Activated T-helper 9 cell treated with anti-CD3 and anti-CD28 coated beads, Interleukin-2, amount 50 U/mL, for 16 hours (primary cell): ENCODE data around the gene PHACTR1.
"Not testable (repeated sequence)": the region's sequence is repeated elsewhere in the genome, so short reads cannot be mapped to it uniquely, and the experiment has no call there.

Source experiments
- DNase-seq: peaks from one replicate; pipeline ENCODE4 v3.0.0-alpha.2; 2020; ENCODE audit warnings: low read depth

PHACTR1 gene

GRCh38 chr6:13113981-13114593 is 397.5 kb downstream of the PHACTR1 start:
- DNase-seq: no peak

GRCh38 chr6:13116155-13116554 is 399.6 kb downstream of the PHACTR1 start:
- DNase-seq: no peak

- DNase-seq: no peak
These were observed 401.0 kb downstream of the PHACTR1 start for GRCh38 chr6:13117570-13117969.

- DNase-seq: no peak
These were observed 403.0 kb downstream of the PHACTR1 start for GRCh38 chr6:13119549-13119948.

DNA sequence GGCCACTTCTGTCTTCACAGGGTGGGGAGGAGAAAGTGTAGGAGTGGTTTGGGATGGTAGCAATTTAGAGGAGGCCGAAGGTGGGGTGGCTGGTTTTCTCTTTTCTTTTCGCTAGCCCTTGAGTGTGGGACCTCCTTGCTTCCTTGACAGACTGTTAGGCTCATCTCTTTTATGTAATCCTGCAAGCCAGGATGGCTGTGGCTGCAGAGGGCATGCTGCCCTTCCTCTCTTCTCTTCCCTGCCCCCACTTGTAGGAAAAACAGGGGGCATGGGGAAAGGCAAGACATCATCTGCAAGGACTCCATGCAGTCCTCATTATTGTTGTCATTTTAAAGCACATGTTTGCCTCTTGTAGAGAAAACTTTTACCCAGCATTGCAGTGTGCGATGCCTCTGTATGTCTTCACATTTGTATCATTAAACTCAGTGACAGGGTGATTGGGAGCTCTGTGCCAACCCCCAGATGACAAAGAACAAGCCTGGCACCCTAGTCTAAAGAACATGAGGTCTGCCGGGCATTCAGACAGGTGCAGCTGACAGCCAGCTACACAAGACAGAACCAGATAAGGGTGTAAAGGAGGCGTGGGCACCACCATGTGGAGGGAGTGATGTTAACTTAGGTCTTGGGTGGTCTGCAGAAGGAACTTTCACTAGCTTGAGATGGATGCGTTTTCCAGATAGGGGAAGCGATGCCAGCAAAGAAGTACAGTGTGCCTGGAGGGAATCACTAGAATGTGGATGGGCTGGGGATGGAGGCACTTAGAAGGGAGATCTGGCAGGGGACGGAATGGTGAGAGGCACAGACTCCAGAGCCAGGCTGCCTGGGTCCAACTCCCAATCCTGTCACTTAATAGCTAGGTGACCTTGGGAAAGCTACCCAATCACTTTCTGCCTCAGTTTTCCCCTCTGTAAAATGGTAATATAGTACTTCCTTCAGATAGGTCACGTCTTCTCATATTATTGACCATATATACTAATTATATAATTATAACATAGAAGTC is 404.2 kb downstream of the PHACTR1 start:
- no peak for DNase-seq

DNA sequence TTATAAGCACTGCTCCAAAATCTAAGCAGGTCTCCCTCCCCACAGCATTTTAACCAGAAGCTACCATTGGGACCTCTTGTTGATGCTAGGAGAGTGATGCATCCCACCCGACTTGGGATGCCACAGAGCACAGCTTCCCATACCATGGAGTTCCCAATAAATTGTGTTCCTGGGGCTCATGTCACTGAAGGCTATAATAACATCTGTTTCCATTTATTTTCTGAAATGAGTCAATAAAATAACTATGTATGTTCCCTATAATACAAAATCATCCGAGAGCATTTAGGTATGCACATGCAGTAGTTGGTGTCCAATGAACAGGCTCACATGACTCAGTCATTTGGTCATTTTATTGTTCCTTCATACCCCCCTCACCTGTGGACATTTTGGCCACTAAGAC is 407.6 kb downstream of the PHACTR1 start:
- DNase-seq: no peak

DNA sequence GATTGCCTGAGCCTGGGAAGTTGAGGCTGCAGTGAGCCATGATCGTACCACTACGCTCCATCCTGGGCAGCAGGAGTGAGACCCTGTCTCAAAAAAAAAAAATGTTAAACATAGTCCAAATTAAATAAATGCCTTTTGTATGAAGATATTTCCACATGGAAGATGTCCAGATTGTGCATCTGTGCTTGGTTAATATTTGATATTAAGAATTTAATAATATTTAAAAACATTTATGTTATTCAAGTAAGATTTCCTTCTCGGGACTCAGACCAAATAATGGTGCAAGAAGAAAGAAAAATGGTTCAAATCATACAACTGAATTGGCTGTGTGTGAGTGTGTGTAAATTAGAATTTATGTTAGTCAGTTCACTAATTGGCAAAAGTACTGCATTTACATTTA is 409.3 kb downstream of the PHACTR1 start:
- DNase-seq: no peak

- DNase-seq: no peak
These were observed 415.5 kb downstream of the PHACTR1 start for GRCh38 chr6:13131935-13132661.

DNA sequence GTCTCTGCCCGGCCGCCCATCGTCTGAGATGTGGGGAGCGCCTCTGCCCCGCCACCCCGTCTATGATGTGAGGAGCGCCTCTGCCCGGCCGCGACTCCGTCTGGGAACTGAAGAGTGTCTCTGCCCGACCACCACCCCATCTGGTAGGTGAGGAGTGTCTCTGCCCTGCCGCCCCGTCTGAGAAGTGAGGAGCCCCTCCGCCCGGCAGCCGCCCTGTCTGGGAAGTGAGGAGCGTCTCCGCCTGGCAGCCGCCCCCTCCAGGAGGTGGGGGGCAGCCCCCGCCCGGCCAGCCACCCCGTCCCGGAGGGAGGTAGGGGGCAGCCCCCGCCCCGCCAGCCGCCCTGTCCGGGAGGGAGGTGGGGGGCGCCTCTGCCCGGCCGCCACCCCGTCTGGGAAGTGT is 417.3 kb downstream of the PHACTR1 start:
- DNase-seq: not testable (repeated sequence)

- DNase-seq: no peak
These were observed 418.6 kb downstream of the PHACTR1 start for GRCh38 chr6:13135152-13135551.

GRCh38 chr6:13139119-13139518 is 422.6 kb downstream of the PHACTR1 start:
- no peak for DNase-seq

GRCh38 chr6:13140980-13141379 is 424.4 kb downstream of the PHACTR1 start:
- no peak for DNase-seq

DNA sequence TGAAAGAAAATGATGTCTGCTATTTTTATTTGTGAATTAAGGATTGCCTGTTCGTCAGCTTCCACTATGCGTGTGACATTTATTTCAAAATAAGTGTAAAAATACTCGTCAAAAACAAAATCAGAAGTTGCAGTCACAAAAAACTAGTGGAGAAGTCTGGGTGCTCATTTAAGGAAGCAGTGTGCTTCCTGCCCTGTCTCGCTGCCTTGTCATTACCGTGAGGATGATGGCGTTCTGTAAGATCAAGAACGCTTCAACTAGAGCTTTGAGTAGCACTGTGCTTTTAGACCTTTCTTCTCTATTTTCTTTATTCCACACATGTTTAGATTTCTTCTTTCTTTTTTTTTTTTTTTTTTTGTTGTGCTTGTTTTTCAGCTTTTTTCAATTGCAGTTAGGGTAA is 424.8 kb downstream of the PHACTR1 start:
- no peak for DNase-seq

- DNase-seq: no peak
These were observed 426.0 kb downstream of the PHACTR1 start for GRCh38 chr6:13142611-13143010.

- no peak for DNase-seq
These were observed 429.9 kb downstream of the PHACTR1 start for GRCh38 chr6:13146442-13146841.

GRCh38 chr6:13147376-13147775 is 430.8 kb downstream of the PHACTR1 start:
- DNase-seq: no peak

DNA sequence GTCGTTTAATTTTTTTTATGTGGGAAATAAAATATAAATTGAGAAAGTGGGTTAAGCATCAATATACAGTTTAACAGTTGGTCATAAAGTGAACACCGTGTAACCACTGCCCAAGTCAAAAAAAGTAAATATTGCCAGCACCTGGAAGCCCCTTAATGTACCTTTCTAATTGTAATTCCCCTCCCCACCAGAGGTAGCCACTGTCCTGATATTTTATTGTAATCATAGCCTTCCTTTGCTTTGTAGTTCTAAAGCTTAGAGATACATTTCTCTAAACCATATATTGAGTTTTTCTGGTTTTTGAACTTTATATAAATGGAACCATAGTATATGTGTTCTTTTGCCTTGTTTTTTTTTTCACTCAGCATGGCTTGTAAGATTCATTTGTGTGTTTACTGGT is 431.2 kb downstream of the PHACTR1 start:
- no peak for DNase-seq

DNA sequence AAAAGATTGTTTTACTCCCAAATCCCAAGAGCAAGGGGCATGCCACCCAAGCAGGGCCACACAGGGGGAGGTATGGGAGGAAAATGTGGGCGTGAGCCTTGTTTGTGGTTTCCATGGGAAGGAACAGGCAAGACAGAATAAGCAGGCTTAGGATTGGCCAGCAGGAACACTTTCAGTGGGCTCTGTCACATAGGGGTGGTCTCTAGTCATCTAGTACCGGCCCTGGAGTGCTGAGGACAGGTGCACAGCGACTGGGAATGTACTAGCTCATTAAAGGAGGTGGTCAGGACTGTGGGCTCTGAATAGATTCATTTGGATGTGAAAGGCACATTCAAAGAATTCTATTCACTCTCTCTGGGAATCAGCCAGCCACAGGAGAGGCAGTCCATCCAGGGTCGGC is 436.2 kb downstream of the PHACTR1 start:
- DNase-seq: no peak

DNA sequence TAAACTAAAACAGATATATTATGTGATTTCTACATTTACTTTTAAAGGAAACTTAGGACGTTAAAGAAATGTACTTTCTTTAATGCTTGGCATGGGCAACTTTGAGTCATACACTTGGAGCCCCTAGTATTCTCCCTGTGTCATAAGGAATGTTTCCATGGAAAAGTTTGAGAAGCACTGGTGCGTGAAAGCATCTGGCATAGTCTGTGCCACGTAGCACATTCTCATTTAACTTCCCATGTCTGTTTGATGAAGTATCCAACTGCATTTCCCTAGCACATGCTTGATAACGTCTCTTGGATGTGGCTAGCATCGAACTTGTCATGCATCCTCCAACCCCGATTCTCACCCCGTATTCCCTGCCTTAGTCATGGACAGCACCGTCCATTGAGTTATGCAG is 439.8 kb downstream of the PHACTR1 start:
- no peak for DNase-seq

DNA sequence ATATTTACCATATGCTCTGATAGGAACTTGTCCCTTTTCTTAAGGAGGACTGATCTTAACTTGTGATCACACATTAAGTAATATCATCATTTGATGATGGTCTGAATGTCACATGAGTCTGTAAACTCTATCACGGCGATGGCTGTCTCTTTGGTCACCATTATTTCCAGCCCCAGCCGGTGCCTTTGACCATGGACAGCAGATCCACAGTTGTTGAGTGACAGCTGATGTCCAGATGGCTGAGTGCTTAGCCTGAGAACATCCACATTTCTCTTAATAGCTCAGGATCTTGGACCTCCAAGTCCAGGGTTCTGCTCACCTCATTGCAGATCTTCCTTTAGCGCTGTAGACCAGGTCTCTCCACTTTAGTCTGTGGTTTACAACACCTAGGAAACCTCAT is 440.7 kb downstream of the PHACTR1 start:
- DNase-seq: no peak

- no peak for DNase-seq
These were observed 442.7 kb downstream of the PHACTR1 start for GRCh38 chr6:13159300-13159699.

DNA sequence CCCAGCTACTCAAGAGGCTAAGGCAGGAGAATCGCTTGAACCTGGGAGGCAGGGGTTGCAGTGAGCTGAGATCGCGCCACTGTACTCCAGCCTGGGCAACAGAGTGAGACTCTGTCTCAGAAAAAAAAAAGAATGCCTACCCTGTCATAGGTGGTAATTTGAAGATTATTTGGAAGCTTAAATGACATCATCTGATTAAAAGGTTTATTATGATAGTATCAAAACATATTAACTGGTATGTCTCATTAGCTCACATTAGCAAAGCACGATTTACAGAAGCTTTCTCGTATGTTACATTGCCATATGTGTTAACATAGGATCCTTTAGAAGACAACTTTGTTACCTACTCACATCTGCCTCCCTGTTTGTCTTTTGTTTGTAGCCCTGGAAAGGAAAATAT is 443.3 kb downstream of the PHACTR1 start:
- DNase-seq: not testable (repeated sequence)
